Upper lobe of left lung (tissue), 6 donors: Measurements from ENCODE around the gene KCNMA1. TPM values are rescaled to one million over a fixed set of nuclear protein-coding genes. Genes with fewer than 3 reads are reported as not detected.

Experiments used
- ATAC-seq, 2 donors: fragments of 200-7000 bp; cut with Tn5 transposase; one replicate each; pipeline ENCODE4 v1.9.1; 2022; ENCODE audit warnings: mild to moderate bottlenecking in 2 of 2, moderate library complexity in 2 of 2; ENCODE audit not compliant: low FRiP score in 2 of 2
- DNase-seq, 2 donors: peaks; one replicate each; pipeline ENCODE4 v3.0.0-alpha.2; 2019 to 2020
- H3K27ac ChIP-seq, 4 donors: fragments of 200-600 bp; sonication (generic); one replicate each; pipeline ENCODE4 v1.5.1; 2016 to 2019
- H3K27me3 ChIP-seq, 4 donors: fragments of 200-600 bp; sonication (generic); one replicate each; pipeline ENCODE4 v1.5.1; 2017 to 2019
- H3K36me3 ChIP-seq, 4 donors: fragments of 200-600 bp; sonication (generic); one replicate each; pipeline ENCODE4 v1.5.1; 2016 to 2019
- H3K4me1 ChIP-seq, 4 donors: fragments of 200-600 bp; sonication (generic); one replicate each; pipeline ENCODE4 v1.5.1; 2018 to 2019
- H3K4me3 ChIP-seq, 4 donors: fragments of 200-600 bp; sonication (generic); one replicate each; pipeline ENCODE4 v1.5.1; 2017 to 2019; ENCODE audit warnings: mild to moderate bottlenecking in 2 of 4, moderate library complexity in 1 of 4
- H3K9me3 ChIP-seq, 4 donors: fragments of 200-600 bp; sonication (generic); one replicate each; pipeline ENCODE4 v1.5.1; 2018 to 2019
- CTCF ChIP-seq, 6 experiments: fragments of 450-650 bp in 4 of 6; fragments of 200-600 bp in 2 of 6; sonication (generic) in 2 of 6; IDR thresholded peaks; one replicate each; pipeline ENCODE4 v1.5.1; 2016 to 2019; ENCODE audit warnings: antibody characterized with exemption in 6 of 6
- EP300 ChIP-seq, 4 donors: sonication (generic); formaldehyde crosslinking; IDR thresholded peaks; one replicate each; pipeline ENCODE4 v1.5.1; 2017; ENCODE audit warnings: antibody characterized with exemption in 4 of 4, control low read depth in 2 of 4
- POLR2A ChIP-seq, 4 donors: fragments of 450-650 bp; IDR thresholded peaks; one replicate each; pipeline ENCODE4 v1.5.1; 2016 to 2017; ENCODE audit warnings: antibody characterized with exemption in 4 of 4, mild to moderate bottlenecking in 2 of 4
- POLR2AphosphoS5 ChIP-seq, 2 donors: sonication (generic); formaldehyde crosslinking; IDR thresholded peaks; one replicate each; pipeline ENCODE4 v1.5.1; 2017; ENCODE audit warnings: antibody characterized with exemption in 2 of 2
- WGBS, 2 donors: methylation state at CpG; one replicate each; pipeline ENCODE4 v1.1.5; 2017 to 2018; 5-methylcytosine and 5-hydroxymethylcytosine counted together
- total RNA-seq, 6 donors: library from RNA; depleted of rRNA in 4 of 6; stranded (reverse); fragments of >200 nt in 4 of 6; gene quantifications; one replicate each; pipeline versions ENCODE4 v1.1.0 to v1.2.1, GENCODE V29; 2016 to 2021
- donor health status: DM: no; HTN: no; CAD: no; lungs with moderate emphysema.
- donor health status: DM: no; HTN: yes; CAD: no; lungs with severe emphysema.

Gene KCNMA1
- total RNA-seq, 6 donors from 2014 or later: 5.8 to 107 (median 22.0) TPM

- Histone ChIP-seq H3K9me3 (no peaks in the 10 kb centered on the region), H3K27me3 (no peaks in the 10 kb centered on the region), H3K36me3 (no peaks in the 10 kb centered on the region), H3K4me1 (peaks cover 6 to 12% (median 7%) of the 10 kb centered on the region in 4 donors), H3K4me3 (no peak overlapping the region), H3K27ac (no peak overlapping the region)
- TF ChIP-seq POLR2A (IDR thresholded peaks at IDR 0.05): no peak
- no peak for TF ChIP-seq CTCF (IDR thresholded peaks at IDR 0.05)
- no peak for TF ChIP-seq POLR2AphosphoS5 (IDR thresholded peaks at IDR 0.05)
- no peak for TF ChIP-seq EP300 (IDR thresholded peaks at IDR 0.05)
- ATAC-seq (no peak), DNase-seq (peak; percentile 33 to 76)
- 71 to 80% methylated on average over 1 to 6 of the region's 6 CpGs for WGBS, 2 donors
Measured at GRCh38 chr10:77604941-77605351, 32.7 kb downstream of the KCNMA1 start.

- TF ChIP-seq CTCF (IDR thresholded peaks at IDR 0.05) (no peak), POLR2AphosphoS5 (IDR thresholded peaks at IDR 0.05) (no peak), EP300 (IDR thresholded peaks at IDR 0.05) (no peak)
- Histone ChIP-seq H3K4me3 (no peak overlapping the region), H3K27me3 (no peaks in the 10 kb centered on the region), H3K4me1 (peaks cover 6 to 12% (median 7%) of the 10 kb centered on the region in 4 donors), H3K9me3 (no peaks in the 10 kb centered on the region), H3K27ac (peak overlapping the region in 2 of 4 donors; percentile 43 to 49), H3K36me3 (no peaks in the 10 kb centered on the region)
- no peak for DNase-seq
- 67 to 77% methylated on average over 1 of the region's 1 CpG for WGBS, 2 donors
- no peak for ATAC-seq
Measured at GRCh38 chr10:77604063-77604462, 33.5 kb downstream of the KCNMA1 start.

- no peaks in the 10 kb centered on the region for H3K9me3 ChIP-seq
- DNase-seq: peak in 1 of 2 donors; percentile 23
- peak; percentile 20 to 38 for ATAC-seq
- no peaks in the 10 kb centered on the region for H3K27me3 ChIP-seq
- H3K36me3 ChIP-seq: no peaks in the 10 kb centered on the region
- H3K4me3 ChIP-seq: no peak overlapping the region
- H3K4me1 ChIP-seq: peaks cover 6 to 12% (median 7%) of the 10 kb centered on the region in 4 donors
- peak overlapping the region in 2 of 4 donors; percentile 43 to 49 for H3K27ac ChIP-seq
- 3 to 10% methylated on average over 2 of the region's 2 CpGs for WGBS, 2 donors
- TF ChIP-seq POLR2AphosphoS5 (IDR thresholded peaks at IDR 0.05) (no peak), EP300 (IDR thresholded peaks at IDR 0.05) (no peak), POLR2A (IDR thresholded peaks at IDR 0.05) (no peak), CTCF (IDR thresholded peaks at IDR 0.05) (no peak)
Measured at GRCh38 chr10:77603534-77603927, 34.1 kb downstream of the KCNMA1 start.

- peaks cover 6 to 12% (median 7%) of the 10 kb centered on the region in 4 donors for H3K4me1 ChIP-seq
- H3K27ac ChIP-seq: peak overlapping the region in 3 of 4 donors; percentile 42 to 49 (median 43)
- ATAC-seq (peak in 1 of 2 donors; percentile 35), DNase-seq (no peak)
- no peaks in the 10 kb centered on the region for H3K9me3 ChIP-seq
- no peak overlapping the region for H3K4me3 ChIP-seq
- WGBS, 2 donors: 16 to 29% methylated on average over 6 to 7 of the region's 7 CpGs
- no peaks in the 10 kb centered on the region for H3K27me3 ChIP-seq
- TF ChIP-seq CTCF (IDR thresholded peaks at IDR 0.05) (no peak), POLR2A (IDR thresholded peaks at IDR 0.05) (peak in 1 of 4 donors; percentile 19)
- no peaks in the 10 kb centered on the region for H3K36me3 ChIP-seq
Measured at GRCh38 chr10:77602913-77603533, 34.6 kb downstream of the KCNMA1 start.
